GDM1 (cell line): ENCODE results near the gene MAP1B.

Experiments used
- DNase-seq: peaks from one replicate; lab custom pipeline; 2025; lab: John Stamatoyannopoulos, UW

MAP1B gene

DNA sequence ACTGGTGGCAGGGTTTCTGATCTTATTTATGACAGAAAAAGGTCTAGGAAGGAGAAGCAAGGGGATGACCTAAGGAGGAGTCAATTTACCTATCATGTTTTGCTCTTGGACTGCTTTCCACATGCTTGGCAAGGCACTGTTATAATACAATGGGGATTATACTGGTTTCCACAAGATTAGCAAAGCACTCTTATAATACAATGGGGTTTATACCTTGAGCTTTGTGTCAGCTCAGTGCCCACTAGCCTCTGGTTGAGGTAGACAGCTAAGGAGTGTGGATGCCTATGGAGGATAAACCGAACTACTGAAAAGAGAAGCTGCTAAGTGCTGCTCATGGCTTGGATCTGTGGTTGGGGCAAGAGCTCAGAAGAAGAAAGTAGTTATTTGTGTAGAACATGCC is 144.1 kb downstream of the MAP1B start:
- no peak for DNase-seq

- no peak for DNase-seq
Observed at GRCh38 chr5:72252008-72252407, 144.7 kb downstream of the MAP1B start.

GRCh38 chr5:72252574-72253155 is 145.4 kb downstream of the MAP1B start:
- DNase-seq: no peak

- DNase-seq: no peak
Observed at GRCh38 chr5:72255237-72255636, 148.0 kb downstream of the MAP1B start.

- DNase-seq: no peak
Observed at GRCh38 chr5:72255670-72256069, 148.4 kb downstream of the MAP1B start.

- DNase-seq: no peak
Observed at GRCh38 chr5:72256536-72256935, 149.3 kb downstream of the MAP1B start.
